ENCODE results near the gene FGF14. TPM values are rescaled to one million over a fixed set of nuclear protein-coding genes. Genes with fewer than 3 reads are reported as not detected.

Gene FGF14
- total and polyA plus RNA-seq, 2 donors (not counting 3 experiments of a cell fraction or from before 2014, with no cell fraction given), result not detected

DNA sequence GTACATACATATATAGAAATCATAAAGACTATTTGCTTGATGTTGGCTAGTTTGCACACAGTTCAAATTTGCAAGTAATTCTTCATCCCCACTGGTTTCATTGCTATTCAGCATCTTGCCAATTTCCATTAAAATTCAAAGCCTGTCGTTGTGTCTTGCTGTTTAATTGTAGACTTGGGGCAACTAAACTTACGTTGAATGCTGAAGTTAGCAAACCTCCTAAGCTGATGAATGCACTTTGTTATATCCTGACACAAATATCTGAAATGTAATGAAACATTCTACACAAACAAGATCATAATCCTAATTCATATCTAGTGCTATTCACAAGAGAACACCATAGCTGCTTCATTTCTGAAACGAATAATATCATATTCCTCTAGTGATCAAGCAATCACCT, 568.2 kb downstream of the FGF14 start:
- no peaks in the 10 kb centered on the region for H3K4me1 ChIP-seq (ENCODE audit: control insufficient read depth, extremely low read depth, insufficient read depth, low read length)
- H3K9ac ChIP-seq (replicated peaks; ENCODE audit: extremely low read depth, insufficient read depth, low read length), result no peak overlapping the region
- no peaks in the 10 kb centered on the region for H3K79me2 ChIP-seq (ENCODE audit: control insufficient read depth, insufficient read depth, low read length)
- ChIA-PET CTCF (no interaction called here), POLR2A (no interaction called here)
- DNase-seq (ENCODE audit: low read depth, low spot score) (no peak), FAIRE-seq (no peak)
- H3K9me3 ChIP-seq (replicated peaks; ENCODE audit: control insufficient read depth, insufficient read depth, low read length), result no peaks in the 10 kb centered on the region
- no peak overlapping the region for H3K27ac ChIP-seq (ENCODE audit: insufficient read depth, low read depth, low read length)
- H3K9me1 ChIP-seq (replicated peaks; ENCODE audit: control insufficient read depth, extremely low read depth, insufficient read depth, low read length), result no peaks in the 10 kb centered on the region
- intact Hi-C loops (cut with micrococcal nuclease) (no loop called here), dilution Hi-C loops (cut with MboI; ENCODE audit: extremely low pct_ligation_motif_present, low sequenced_read_pairs) (no loop called here)
- H3K4me3 ChIP-seq (replicated peaks in 1 of 3; ENCODE audit: insufficient read depth in 1 of 3, low read depth in 1 of 3, low read length in 3 of 3), result no peak overlapping the region
- BruUV-seq (replicated peaks), result no TSS peak
- no peaks in the 10 kb centered on the region for H3K36me3 ChIP-seq (ENCODE audit: control insufficient read depth in 2 of 2, extremely low read depth in 1 of 2, insufficient read depth in 2 of 2, low read length in 2 of 2)
- H3K4me2 ChIP-seq (ENCODE audit: insufficient read depth, low read length), result no peak overlapping the region
- peaks cover 4 to 5% of the 10 kb centered on the region in 2 experiments for H3K27me3 ChIP-seq (ENCODE audit: control insufficient read depth in 2 of 2, insufficient read depth in 2 of 2, low read length in 2 of 2)
- H2AFZ ChIP-seq (ENCODE audit: low read depth, low read length), result no peak overlapping the region
- no peaks in the 10 kb centered on the region for H4K20me1 ChIP-seq (replicated peaks; ENCODE audit: control insufficient read depth, extremely low read depth, insufficient read depth, low read length)
- TF ChIP-seq, protein P1, sequence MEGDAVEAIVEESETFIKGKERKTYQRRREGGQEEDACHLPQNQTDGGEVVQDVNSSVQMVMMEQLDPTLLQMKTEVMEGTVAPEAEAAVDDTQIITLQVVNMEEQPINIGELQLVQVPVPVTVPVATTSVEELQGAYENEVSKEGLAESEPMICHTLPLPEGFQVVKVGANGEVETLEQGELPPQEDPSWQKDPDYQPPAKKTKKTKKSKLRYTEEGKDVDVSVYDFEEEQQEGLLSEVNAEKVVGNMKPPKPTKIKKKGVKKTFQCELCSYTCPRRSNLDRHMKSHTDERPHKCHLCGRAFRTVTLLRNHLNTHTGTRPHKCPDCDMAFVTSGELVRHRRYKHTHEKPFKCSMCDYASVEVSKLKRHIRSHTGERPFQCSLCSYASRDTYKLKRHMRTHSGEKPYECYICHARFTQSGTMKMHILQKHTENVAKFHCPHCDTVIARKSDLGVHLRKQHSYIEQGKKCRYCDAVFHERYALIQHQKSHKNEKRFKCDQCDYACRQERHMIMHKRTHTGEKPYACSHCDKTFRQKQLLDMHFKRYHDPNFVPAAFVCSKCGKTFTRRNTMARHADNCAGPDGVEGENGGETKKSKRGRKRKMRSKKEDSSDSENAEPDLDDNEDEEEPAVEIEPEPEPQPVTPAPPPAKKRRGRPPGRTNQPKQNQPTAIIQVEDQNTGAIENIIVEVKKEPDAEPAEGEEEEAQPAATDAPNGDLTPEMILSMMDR (IDR thresholded peaks at IDR 0.05; ENCODE audit: extremely low read depth in 1 of 2, insufficient read depth in 1 of 2, low read depth in 1 of 2, low read length in 2 of 2), result no peak
- TF ChIP-seq, protein P2, sequence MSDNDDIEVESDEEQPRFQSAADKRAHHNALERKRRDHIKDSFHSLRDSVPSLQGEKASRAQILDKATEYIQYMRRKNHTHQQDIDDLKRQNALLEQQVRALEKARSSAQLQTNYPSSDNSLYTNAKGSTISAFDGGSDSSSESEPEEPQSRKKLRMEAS (IDR thresholded peaks at IDR 0.05; ENCODE audit: insufficient read depth, insufficient read length), result no peak
- TF ChIP-seq MYC (IDR thresholded peaks at IDR 0.05; ENCODE audit: low read depth, low read length) (no peak), EZH2 (IDR thresholded peaks at IDR 0.05; ENCODE audit: borderline replicate concordance, low read depth, low read length, severe bottlenecking) (no peak), POLR2A (IDR thresholded peaks at IDR 0.05; ENCODE audit: low read depth, low read length) (no peak), JUN (IDR thresholded peaks at IDR 0.05; ENCODE audit: borderline replicate concordance, insufficient read depth, insufficient read length, low read depth) (no peak), GATA2 (IDR thresholded peaks at IDR 0.05; ENCODE audit: insufficient read depth, insufficient read length, low read depth, low read length) (no peak), FOS (IDR thresholded peaks at IDR 0.05; ENCODE audit: borderline replicate concordance, insufficient read depth, low read length) (no peak), POLR2AphosphoS5 (IDR thresholded peaks at IDR 0.05; ENCODE audit: insufficient read depth, low read depth, low read length) (no peak)
